Measurements from ENCODE around the gene IQCB1.

DNA sequence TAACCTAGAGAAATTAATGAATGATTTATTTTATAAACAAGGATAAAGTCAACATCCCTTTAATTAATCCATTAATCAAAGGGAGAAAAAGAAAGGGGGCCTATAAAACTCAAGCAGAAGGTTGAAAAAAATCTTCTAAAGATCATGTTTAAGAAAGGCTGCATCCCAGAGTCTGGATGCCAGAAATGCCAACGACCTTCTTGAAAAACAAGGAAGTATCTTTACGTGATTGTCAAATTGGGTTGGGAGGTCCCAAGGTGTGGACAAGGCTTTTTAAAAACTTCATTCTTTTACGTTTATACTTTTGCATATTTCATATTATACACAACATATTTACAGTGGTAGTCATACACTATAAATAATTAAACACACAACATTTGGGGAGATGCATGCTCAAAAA is 86.9 kb downstream of the IQCB1 start:
- TF ChIP-seq, protein P1, sequence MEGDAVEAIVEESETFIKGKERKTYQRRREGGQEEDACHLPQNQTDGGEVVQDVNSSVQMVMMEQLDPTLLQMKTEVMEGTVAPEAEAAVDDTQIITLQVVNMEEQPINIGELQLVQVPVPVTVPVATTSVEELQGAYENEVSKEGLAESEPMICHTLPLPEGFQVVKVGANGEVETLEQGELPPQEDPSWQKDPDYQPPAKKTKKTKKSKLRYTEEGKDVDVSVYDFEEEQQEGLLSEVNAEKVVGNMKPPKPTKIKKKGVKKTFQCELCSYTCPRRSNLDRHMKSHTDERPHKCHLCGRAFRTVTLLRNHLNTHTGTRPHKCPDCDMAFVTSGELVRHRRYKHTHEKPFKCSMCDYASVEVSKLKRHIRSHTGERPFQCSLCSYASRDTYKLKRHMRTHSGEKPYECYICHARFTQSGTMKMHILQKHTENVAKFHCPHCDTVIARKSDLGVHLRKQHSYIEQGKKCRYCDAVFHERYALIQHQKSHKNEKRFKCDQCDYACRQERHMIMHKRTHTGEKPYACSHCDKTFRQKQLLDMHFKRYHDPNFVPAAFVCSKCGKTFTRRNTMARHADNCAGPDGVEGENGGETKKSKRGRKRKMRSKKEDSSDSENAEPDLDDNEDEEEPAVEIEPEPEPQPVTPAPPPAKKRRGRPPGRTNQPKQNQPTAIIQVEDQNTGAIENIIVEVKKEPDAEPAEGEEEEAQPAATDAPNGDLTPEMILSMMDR (IDR thresholded peaks at IDR 0.05; ENCODE audit: low read depth, low read length, missing input control): no peak
- TF ChIP-seq RAD21 (IDR thresholded peaks at IDR 0.05) (no peak), SP1 (IDR thresholded peaks at IDR 0.05) (no peak), TAF1 (conservative IDR thresholded peaks at IDR 0.05) (no peak), GABPA (IDR thresholded peaks at IDR 0.05 in 1 of 2, conservative IDR thresholded peaks at IDR 0.05 in 1 of 2) (no peak)
- TF ChIP-seq, protein P2, sequence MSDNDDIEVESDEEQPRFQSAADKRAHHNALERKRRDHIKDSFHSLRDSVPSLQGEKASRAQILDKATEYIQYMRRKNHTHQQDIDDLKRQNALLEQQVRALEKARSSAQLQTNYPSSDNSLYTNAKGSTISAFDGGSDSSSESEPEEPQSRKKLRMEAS (IDR thresholded peaks at IDR 0.05): no peak
- TF ChIP-seq, protein P3, sequence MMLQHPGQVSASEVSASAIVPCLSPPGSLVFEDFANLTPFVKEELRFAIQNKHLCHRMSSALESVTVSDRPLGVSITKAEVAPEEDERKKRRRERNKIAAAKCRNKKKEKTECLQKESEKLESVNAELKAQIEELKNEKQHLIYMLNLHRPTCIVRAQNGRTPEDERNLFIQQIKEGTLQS (IDR thresholded peaks at IDR 0.05): no peak
